ENCODE measurements around the gene ERI2. TPM values are rescaled to one million over a fixed set of nuclear protein-coding genes. Genes with fewer than 3 reads are reported as not detected.

ERI2 gene
- total RNA-seq, 4 donors from 2014 or later, result 11.0 to 21.8 (median 18.0) TPM

DNA sequence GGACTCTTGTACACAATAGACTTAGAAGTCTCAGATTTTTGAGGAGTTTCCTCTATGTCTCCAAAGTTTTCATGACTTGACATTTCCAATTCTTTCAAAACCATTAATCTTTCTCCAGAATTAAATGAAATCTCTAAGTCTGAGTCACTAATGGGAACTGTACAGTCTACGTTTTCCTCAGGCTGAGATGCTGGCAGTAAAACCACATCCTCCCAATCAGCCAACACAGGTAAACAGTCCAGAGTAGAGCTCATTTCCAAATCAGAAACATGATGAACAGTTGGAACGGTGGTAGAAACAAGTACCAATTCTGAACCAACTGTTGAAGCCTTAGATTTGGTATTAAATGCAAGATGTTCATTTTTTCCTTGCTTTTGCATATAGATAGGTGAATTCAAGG, 7.9 kb downstream of the ERI2 start:
- peaks cover 21% of the 10 kb centered on the region for H3K36me3 ChIP-seq
- no peak for DNase-seq (ENCODE audit: low spot score in 2 of 2)
- H3K27ac ChIP-seq, result no peak overlapping the region
- H3K27me3 ChIP-seq, result no peaks in the 10 kb centered on the region
- no peaks in the 10 kb centered on the region for H3K4me1 ChIP-seq
- no peaks in the 10 kb centered on the region for H3K9me3 ChIP-seq
- no peak overlapping the region for H3K4me3 ChIP-seq
- TF ChIP-seq POLR2A (IDR thresholded peaks at IDR 0.05), result no peak
- TF ChIP-seq EP300 (IDR thresholded peaks at IDR 0.05), result no peak
- TF ChIP-seq, protein P1, sequence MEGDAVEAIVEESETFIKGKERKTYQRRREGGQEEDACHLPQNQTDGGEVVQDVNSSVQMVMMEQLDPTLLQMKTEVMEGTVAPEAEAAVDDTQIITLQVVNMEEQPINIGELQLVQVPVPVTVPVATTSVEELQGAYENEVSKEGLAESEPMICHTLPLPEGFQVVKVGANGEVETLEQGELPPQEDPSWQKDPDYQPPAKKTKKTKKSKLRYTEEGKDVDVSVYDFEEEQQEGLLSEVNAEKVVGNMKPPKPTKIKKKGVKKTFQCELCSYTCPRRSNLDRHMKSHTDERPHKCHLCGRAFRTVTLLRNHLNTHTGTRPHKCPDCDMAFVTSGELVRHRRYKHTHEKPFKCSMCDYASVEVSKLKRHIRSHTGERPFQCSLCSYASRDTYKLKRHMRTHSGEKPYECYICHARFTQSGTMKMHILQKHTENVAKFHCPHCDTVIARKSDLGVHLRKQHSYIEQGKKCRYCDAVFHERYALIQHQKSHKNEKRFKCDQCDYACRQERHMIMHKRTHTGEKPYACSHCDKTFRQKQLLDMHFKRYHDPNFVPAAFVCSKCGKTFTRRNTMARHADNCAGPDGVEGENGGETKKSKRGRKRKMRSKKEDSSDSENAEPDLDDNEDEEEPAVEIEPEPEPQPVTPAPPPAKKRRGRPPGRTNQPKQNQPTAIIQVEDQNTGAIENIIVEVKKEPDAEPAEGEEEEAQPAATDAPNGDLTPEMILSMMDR (IDR thresholded peaks at IDR 0.05), result no peak
- TF ChIP-seq POLR2AphosphoS5 (IDR thresholded peaks at IDR 0.05), result no peak
- 76% methylated on average over 2 of the region's 2 CpGs for whole genome bisulfite sequencing

DNA sequence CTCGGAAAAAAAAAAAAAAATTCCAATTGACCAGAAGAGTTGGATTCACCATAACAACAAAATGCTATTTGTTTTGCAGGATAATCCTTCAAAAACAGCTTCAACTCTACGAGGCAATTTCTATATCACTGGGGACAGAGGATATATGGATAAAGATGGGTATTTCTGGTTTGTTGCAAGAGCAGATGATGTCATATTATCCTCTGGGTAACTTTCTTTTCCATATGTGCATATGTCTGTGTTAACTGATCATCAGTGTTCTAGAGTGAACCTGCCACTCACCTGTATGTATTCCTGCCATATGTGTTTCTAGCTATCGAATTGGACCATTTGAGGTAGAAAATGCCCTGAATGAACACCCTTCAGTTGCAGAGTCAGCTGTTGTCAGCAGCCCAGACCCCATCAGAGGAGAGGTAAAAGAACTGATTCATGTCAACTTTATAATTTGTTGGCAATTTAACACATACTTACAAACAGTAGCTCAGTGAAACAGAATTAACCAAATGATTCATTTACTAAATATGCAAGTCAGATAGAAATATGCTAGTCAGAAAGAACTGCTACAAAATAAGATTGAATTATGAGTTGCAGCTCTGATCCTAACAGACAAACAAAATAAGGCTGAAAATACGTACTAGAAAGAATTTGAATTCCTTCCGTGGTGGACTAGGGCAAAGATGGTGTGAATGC, 14.2 kb downstream of the ERI2 start:
- no peak for DNase-seq (ENCODE audit: low spot score in 2 of 2)
- TF ChIP-seq, protein P1 (IDR thresholded peaks at IDR 0.05), result no peak
- no peak for TF ChIP-seq POLR2A (IDR thresholded peaks at IDR 0.05)
- TF ChIP-seq POLR2AphosphoS5 (IDR thresholded peaks at IDR 0.05), result no peak
- TF ChIP-seq EP300 (IDR thresholded peaks at IDR 0.05), result no peak
- no peak overlapping the region for H3K4me3 ChIP-seq
- H3K9me3 ChIP-seq, result no peaks in the 10 kb centered on the region
- no peak overlapping the region for H3K27ac ChIP-seq
- no peaks in the 10 kb centered on the region for H3K36me3 ChIP-seq
- WGBS, result 73% methylated on average over 5 of the region's 5 CpGs
- no peaks in the 10 kb centered on the region for H3K4me1 ChIP-seq
- no peaks in the 10 kb centered on the region for H3K27me3 ChIP-seq

DNA sequence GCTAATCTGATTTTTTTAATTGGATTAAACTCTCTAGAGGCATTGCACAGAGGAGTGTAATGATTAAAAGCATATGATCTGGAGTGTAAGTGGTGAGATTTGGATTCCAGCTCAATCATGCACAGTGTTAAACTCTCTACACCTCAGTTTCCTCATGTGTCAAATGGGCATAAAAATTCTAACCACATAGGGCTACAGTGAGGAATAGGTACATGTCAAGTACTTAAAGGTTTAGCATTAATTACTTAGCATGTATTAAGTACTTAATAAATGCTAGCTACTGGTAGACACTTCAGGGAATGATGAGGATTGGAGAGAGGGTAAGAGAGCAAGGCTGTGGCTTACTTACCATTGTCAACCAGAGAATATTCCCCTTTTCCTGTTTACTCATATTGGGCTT, 17.1 kb downstream of the ERI2 start:
- TF ChIP-seq POLR2A (IDR thresholded peaks at IDR 0.05) (no peak), EP300 (IDR thresholded peaks at IDR 0.05) (no peak), POLR2AphosphoS5 (IDR thresholded peaks at IDR 0.05) (no peak)
- TF ChIP-seq, protein P1 (IDR thresholded peaks at IDR 0.05), result no peak
- no peak for DNase-seq (ENCODE audit: low spot score in 2 of 2)

DNA sequence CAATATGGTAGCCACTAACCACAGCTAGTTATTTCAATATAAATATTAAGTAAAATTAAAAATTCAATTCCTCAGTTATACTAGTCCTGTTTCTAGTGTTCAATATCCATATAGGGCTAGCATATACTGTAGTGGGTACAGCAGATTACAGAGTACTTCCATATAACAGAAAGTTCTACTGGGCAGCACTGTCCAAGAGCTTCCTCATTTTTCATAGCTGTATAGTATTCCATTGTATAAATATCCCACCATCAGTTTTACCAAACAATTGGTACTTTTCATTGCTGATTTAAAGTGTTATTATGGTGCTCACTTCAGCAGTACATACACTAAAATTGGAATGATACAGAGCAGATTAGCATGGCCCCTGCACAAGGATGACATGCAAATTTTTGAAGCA, 22.1 kb downstream of the ERI2 start:
- DNase-seq (ENCODE audit: low spot score in 2 of 2), result no peak
- no peaks in the 10 kb centered on the region for H3K9me3 ChIP-seq
- no peak overlapping the region for H3K27ac ChIP-seq
- no peaks in the 10 kb centered on the region for H3K4me1 ChIP-seq
- TF ChIP-seq EP300 (IDR thresholded peaks at IDR 0.05), result no peak
- no peak for TF ChIP-seq POLR2A (IDR thresholded peaks at IDR 0.05)
- TF ChIP-seq, protein P1 (IDR thresholded peaks at IDR 0.05), result no peak
- TF ChIP-seq POLR2AphosphoS5 (IDR thresholded peaks at IDR 0.05), result no peak
- H3K27me3 ChIP-seq, result no peaks in the 10 kb centered on the region
- peaks cover 4% of the 10 kb centered on the region for H3K36me3 ChIP-seq
- no peak overlapping the region for H3K4me3 ChIP-seq

More for the DNA sequence above, 17.1 kb downstream of the ERI2 start:
- H3K27ac ChIP-seq, result no peak overlapping the region
- H3K4me3 ChIP-seq, result no peak overlapping the region
- no peaks in the 10 kb centered on the region for H3K36me3 ChIP-seq
- no peaks in the 10 kb centered on the region for H3K27me3 ChIP-seq
- no peaks in the 10 kb centered on the region for H3K9me3 ChIP-seq
- no peaks in the 10 kb centered on the region for H3K4me1 ChIP-seq

DNA sequence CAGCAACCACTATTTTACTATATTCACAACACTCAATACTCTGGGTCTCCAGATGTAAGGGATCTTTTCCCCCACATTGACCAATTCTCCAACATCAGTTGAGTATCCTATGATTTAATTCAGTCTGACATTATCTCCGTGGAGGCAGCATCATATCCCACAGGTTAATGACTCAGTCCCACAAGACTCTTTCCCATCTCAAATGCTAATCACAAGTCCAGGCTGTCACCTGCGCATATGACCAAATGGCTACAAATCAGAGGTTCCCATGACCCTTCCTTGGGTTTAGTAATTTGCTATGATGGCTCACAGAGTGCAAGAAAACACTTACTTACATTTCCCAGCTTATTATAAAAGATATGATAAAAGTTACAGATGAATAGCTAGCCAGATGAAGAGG, 23.8 kb downstream of the ERI2 start:
- Histone ChIP-seq H3K9me3 (no peaks in the 10 kb centered on the region), H3K27me3 (no peaks in the 10 kb centered on the region), H3K4me3 (no peak overlapping the region), H3K27ac (no peak overlapping the region), H3K36me3 (peaks cover 4% of the 10 kb centered on the region), H3K4me1 (no peaks in the 10 kb centered on the region)
- 93% methylated on average over 2 of the region's 2 CpGs for WGBS
- no peak for DNase-seq (ENCODE audit: low spot score in 2 of 2)
- TF ChIP-seq POLR2AphosphoS5 (IDR thresholded peaks at IDR 0.05) (no peak), EP300 (IDR thresholded peaks at IDR 0.05) (no peak), POLR2A (IDR thresholded peaks at IDR 0.05) (no peak)
- TF ChIP-seq, protein P1 (IDR thresholded peaks at IDR 0.05), result no peak
